ENCODE results near the gene SLC35C1. TPM values are rescaled to one million over a fixed set of nuclear protein-coding genes. Genes with fewer than 3 reads are reported as not detected.
A peak's percentile ranks its signal among the peaks of the same experiment; 100 is the strongest.

Gene SLC35C1
- total and polyA plus RNA-seq, 2 donors (not counting 3 experiments of a cell fraction or from before 2014, with no cell fraction given) = 8.5 to 19.8 TPM

- Histone ChIP-seq H3K4me3 (replicated peaks in 1 of 3; ENCODE audit: insufficient read depth in 1 of 3, low read depth in 1 of 3, low read length in 3 of 3) (peak overlapping the region in 2 of 3 experiments; percentile 55), H4K20me1 (replicated peaks; ENCODE audit: control insufficient read depth, extremely low read depth, insufficient read depth, low read length) (no peaks in the 10 kb centered on the region), H3K27ac (ENCODE audit: insufficient read depth, low read depth, low read length) (no peak overlapping the region), H3K9ac (replicated peaks; ENCODE audit: extremely low read depth, insufficient read depth, low read length) (no peak overlapping the region), H3K36me3 (ENCODE audit: control insufficient read depth in 2 of 2, extremely low read depth in 1 of 2, insufficient read depth in 2 of 2, low read length in 2 of 2) (peaks cover 4 to 7% of the 10 kb centered on the region in 2 experiments), H3K9me1 (replicated peaks; ENCODE audit: control insufficient read depth, extremely low read depth, insufficient read depth, low read length) (no peaks in the 10 kb centered on the region), H3K9me3 (replicated peaks; ENCODE audit: control insufficient read depth, insufficient read depth, low read length) (no peaks in the 10 kb centered on the region), H3K79me2 (ENCODE audit: control insufficient read depth, insufficient read depth, low read length) (peaks cover 27% of the 10 kb centered on the region), H3K4me1 (ENCODE audit: control insufficient read depth, extremely low read depth, insufficient read depth, low read length) (peaks cover 36% of the 10 kb centered on the region), H2AFZ (ENCODE audit: low read depth, low read length) (no peak overlapping the region), H3K4me2 (ENCODE audit: insufficient read depth, low read length) (peak overlapping the region; percentile 65), H3K27me3 (ENCODE audit: control insufficient read depth in 2 of 2, insufficient read depth in 2 of 2, low read length in 2 of 2) (no peaks in the 10 kb centered on the region)
- dilution Hi-C loops (cut with MboI; ENCODE audit: extremely low pct_ligation_motif_present, low sequenced_read_pairs) = no loop called here
- no peak for TF ChIP-seq FOS (IDR thresholded peaks at IDR 0.05; ENCODE audit: borderline replicate concordance, insufficient read depth, low read length)
- no peak for TF ChIP-seq JUN (IDR thresholded peaks at IDR 0.05; ENCODE audit: borderline replicate concordance, insufficient read depth, insufficient read length, low read depth)
- no peak for TF ChIP-seq POLR2AphosphoS5 (IDR thresholded peaks at IDR 0.05; ENCODE audit: insufficient read depth, low read depth, low read length)
- no peak for TF ChIP-seq MAX (IDR thresholded peaks at IDR 0.05; ENCODE audit: insufficient read depth, insufficient read length)
- no peak for TF ChIP-seq POLR2A (IDR thresholded peaks at IDR 0.05; ENCODE audit: low read depth, low read length)
- no peak for TF ChIP-seq CTCF (IDR thresholded peaks at IDR 0.05; ENCODE audit: extremely low read depth in 1 of 2, insufficient read depth in 1 of 2, low read depth in 1 of 2, low read length in 2 of 2)
- TF ChIP-seq GATA2 (IDR thresholded peaks at IDR 0.05; ENCODE audit: insufficient read depth, insufficient read length, low read depth, low read length) = no peak
- no peak for TF ChIP-seq EZH2 (IDR thresholded peaks at IDR 0.05; ENCODE audit: borderline replicate concordance, low read depth, low read length, severe bottlenecking)
- no peak for TF ChIP-seq MYC (IDR thresholded peaks at IDR 0.05; ENCODE audit: low read depth, low read length)
- no TSS peak for BruUV-seq (replicated peaks)
- intact Hi-C loops (cut with micrococcal nuclease) = no loop called here
- ChIA-PET POLR2A (interaction anchor here (1.1 kb wide), 1 partner anchor 202 kb away, joined by 3 read pairs; no protein-coding TSS in a partner anchor), CTCF (interaction anchor here (0.9 to 3.5 kb wide), 3 partner anchors 10 to 36 kb away, joined by 5 to 23 read pairs (median 5); no protein-coding TSS in a partner anchor)
- DNase-seq (ENCODE audit: low read depth, low spot score) (no peak), FAIRE-seq (no peak)
Observed at GRCh38 chr11:45806072-45806933, 1.4 kb downstream of the SLC35C1 start.
